CD4-positive, alpha-beta T cell (primary cell): ENCODE data around the gene CMKLR1. TPM values are rescaled to one million over a fixed set of nuclear protein-coding genes. Genes with fewer than 3 reads are reported as not detected.
A peak's percentile ranks its signal among the peaks of the same experiment; 100 is the strongest.

ENCODE experiments used
- ATAC-seq: fragments of 200-7000 bp; cut with Tn5 transposase; one replicate; pipeline ENCODE4 v1.10.0; 2022; ENCODE audit warnings: mild to moderate bottlenecking; ENCODE audit not compliant: poor library complexity
- CTCF ChIA-PET: fragments of 350-600 bp; sonication (Branson Sonifier 250); formaldehyde crosslinking; loops from one replicate; lab custom pipeline; 2021; ENCODE audit warnings: antibody characterized with exemption, inconsistent platforms; lab: Charles Lee
- POLR2A ChIA-PET: fragments of 350-600 bp; sonication (Branson Sonifier 250); formaldehyde crosslinking; loops from one replicate; lab custom pipeline; 2021; ENCODE audit warnings: antibody characterized with exemption, inconsistent platforms; lab: Charles Lee
- DNase-seq, 14 experiments: peaks; one replicate each; pipeline ENCODE4 v3.0.0-alpha.2; 2013 to 2020; ENCODE audit warnings: mixed read lengths in 2 of 14
- H3K27ac ChIP-seq, 2 donors: one replicate each; pipeline versions ENCODE4 v1.5.1 to v1.7.0; 2013; ENCODE audit warnings: low read length in 2 of 2, low read depth in 1 of 2, mild to moderate bottlenecking in 1 of 2
- H3K27me3 ChIP-seq, 2 experiments: 1 replicate in 1 of 2; 2 replicates in 1 of 2; pipeline versions ENCODE4 v1.6.1 to v1.7.0; 2013; ENCODE audit warnings: low read length in 2 of 2, control low read depth in 1 of 2, mild to moderate bottlenecking in 1 of 2, moderate library complexity in 1 of 2; ENCODE audit not compliant: insufficient read depth in 2 of 2, control insufficient read depth in 1 of 2
- H3K36me3 ChIP-seq: one replicate; pipeline ENCODE4 v1.6.1; 2013; ENCODE audit warnings: low read length, control low read depth; ENCODE audit not compliant: insufficient read depth
- H3K4me1 ChIP-seq: one replicate; pipeline ENCODE4 v1.6.1; 2013; ENCODE audit warnings: low read length, control low read depth; ENCODE audit not compliant: insufficient read depth
- H3K4me3 ChIP-seq: one replicate; pipeline ENCODE4 v1.5.1; 2013; ENCODE audit warnings: mild to moderate bottlenecking, low read length, moderate library complexity
- H3K9me3 ChIP-seq, 2 experiments: 1 replicate in 1 of 2; 2 replicates in 1 of 2; pipeline versions ENCODE4 v1.6.1 to v1.7.0; 2013; ENCODE audit warnings: low read length in 2 of 2, mild to moderate bottlenecking in 2 of 2, control low read depth in 1 of 2, moderate library complexity in 1 of 2; ENCODE audit not compliant: control insufficient read depth in 1 of 2, insufficient read depth in 1 of 2
- H3K27ac Mint-ChIP-seq: one replicate; pipeline ENCODE4 v1.8.0; 2020; ENCODE audit warnings: mixed read lengths
- H3K27me3 Mint-ChIP-seq: one replicate; pipeline ENCODE4 v1.8.0; 2021; ENCODE audit warnings: mixed read lengths
- H3K36me3 Mint-ChIP-seq: one replicate; pipeline ENCODE4 v1.8.0; 2021; ENCODE audit warnings: low read depth, mixed read lengths
- H3K4me1 Mint-ChIP-seq: one replicate; pipeline ENCODE4 v1.8.0; 2021; ENCODE audit warnings: low read depth, mixed read lengths
- H3K4me3 Mint-ChIP-seq: one replicate; pipeline ENCODE4 v1.8.0; 2020; ENCODE audit warnings: mild to moderate bottlenecking, mixed read lengths
- H3K9me3 Mint-ChIP-seq: one replicate; pipeline ENCODE4 v1.8.0; 2020; ENCODE audit warnings: mixed read lengths
- CTCF ChIP-seq: fragments of 200-600 bp; IDR thresholded peaks from one replicate; pipeline ENCODE4 v1.8.0; 2022; ENCODE audit warnings: antibody characterized with exemption, mild to moderate bottlenecking
- intact Hi-C, 2 experiments: fragments of 100-400 bp; cut with DNase I in 1 of 2; cut with micrococcal nuclease in 1 of 2; formaldehyde crosslinking; loops; one replicate each; pipeline versions ENCODE4 v1.15.1 to v1.9.0; 2023 to 2025; cut with DNase I, micrococcal nuclease
- total RNA-seq, 174 experiments: library from RNA in 2 of 174; stranded (reverse) in 2 of 174; gene quantifications; one replicate each; pipeline ENCODE4 v1.2.3 and lab custom pipeline; 2021 to 2026

The CMKLR1 gene
- total RNA-seq, 2 experiments from 2014 or later, result not detected

GRCh38 chr12:108382437-108382801, 43.3 kb upstream of the CMKLR1 start:
- no peaks in the 10 kb centered on the region for H3K4me1 Mint-ChIP-seq
- Histone ChIP-seq H3K27ac (no peak overlapping the region), H3K4me3 (no peak overlapping the region), H3K9me3 (no peaks in the 10 kb centered on the region), H3K4me1 (no peaks in the 10 kb centered on the region), H3K36me3 (no peaks in the 10 kb centered on the region), H3K27me3 (no peaks in the 10 kb centered on the region)
- H3K9me3 Mint-ChIP-seq, result peaks cover 10% of the 10 kb centered on the region
- intact Hi-C loops, result no loop called here
- no peak overlapping the region for H3K4me3 Mint-ChIP-seq
- no peak for ATAC-seq
- H3K27me3 Mint-ChIP-seq, result peaks cover 14% of the 10 kb centered on the region
- POLR2A ChIA-PET, result no interaction called here
- H3K27ac Mint-ChIP-seq, result no peak overlapping the region
- H3K36me3 Mint-ChIP-seq, result no peaks in the 10 kb centered on the region
- peak in 1 of 14 experiments; percentile 2 for DNase-seq
- no peak for TF ChIP-seq CTCF
- CTCF ChIA-PET, result no interaction called here

GRCh38 chr12:108381787-108382436, 42.8 kb upstream of the CMKLR1 start:
- Mint-ChIP-seq H3K4me1 (no peaks in the 10 kb centered on the region), H3K27ac (no peak overlapping the region), H3K4me3 (no peak overlapping the region), H3K9me3 (peaks cover 11% of the 10 kb centered on the region), H3K27me3 (peaks cover 19% of the 10 kb centered on the region), H3K36me3 (no peaks in the 10 kb centered on the region)
- POLR2A ChIA-PET, result no interaction called here
- Histone ChIP-seq H3K27ac (no peak overlapping the region), H3K9me3 (no peaks in the 10 kb centered on the region), H3K36me3 (no peaks in the 10 kb centered on the region), H3K4me3 (no peak overlapping the region), H3K4me1 (no peaks in the 10 kb centered on the region), H3K27me3 (no peaks in the 10 kb centered on the region)
- intact Hi-C loops, result no loop called here
- TF ChIP-seq CTCF, result no peak
- ATAC-seq, result no peak
- DNase-seq, result no peak
- CTCF ChIA-PET, result no interaction called here

- ATAC-seq, result no peak
- Mint-ChIP-seq H3K4me3 (no peak overlapping the region), H3K9me3 (peaks cover 20% of the 10 kb centered on the region), H3K27ac (no peak overlapping the region), H3K36me3 (no peaks in the 10 kb centered on the region), H3K27me3 (peaks cover 26% of the 10 kb centered on the region), H3K4me1 (no peaks in the 10 kb centered on the region)
- H3K27me3 ChIP-seq, result no peaks in the 10 kb centered on the region
- no peak overlapping the region for H3K27ac ChIP-seq
- ChIA-PET POLR2A (no interaction called here), CTCF (no interaction called here)
- no peak for TF ChIP-seq CTCF
- H3K9me3 ChIP-seq, result no peaks in the 10 kb centered on the region
- H3K4me3 ChIP-seq, result no peak overlapping the region
- H3K4me1 ChIP-seq, result no peaks in the 10 kb centered on the region
- intact Hi-C loops, result no loop called here
- H3K36me3 ChIP-seq, result no peaks in the 10 kb centered on the region
- no peak for DNase-seq
These were observed 41.3 kb upstream of the CMKLR1 start for GRCh38 chr12:108380382-108380781.
